IPS-18c (cell line): Measurements from ENCODE around the gene ZNF785.

Experiments
- H3K4me3 ChIP-seq: 2 replicates; pipeline ENCODE4 v1.7.0; 2013; ENCODE audit warnings: low read depth, mild to moderate bottlenecking, low read length, moderate library complexity; ENCODE audit not compliant: insufficient read depth
- H3K9me3 ChIP-seq: one replicate; pipeline ENCODE4 v1.6.1; 2013; ENCODE audit warnings: mild to moderate bottlenecking, low read length, moderate library complexity; ENCODE audit not compliant: control insufficient read depth, insufficient read depth

The ZNF785 gene

DNA sequence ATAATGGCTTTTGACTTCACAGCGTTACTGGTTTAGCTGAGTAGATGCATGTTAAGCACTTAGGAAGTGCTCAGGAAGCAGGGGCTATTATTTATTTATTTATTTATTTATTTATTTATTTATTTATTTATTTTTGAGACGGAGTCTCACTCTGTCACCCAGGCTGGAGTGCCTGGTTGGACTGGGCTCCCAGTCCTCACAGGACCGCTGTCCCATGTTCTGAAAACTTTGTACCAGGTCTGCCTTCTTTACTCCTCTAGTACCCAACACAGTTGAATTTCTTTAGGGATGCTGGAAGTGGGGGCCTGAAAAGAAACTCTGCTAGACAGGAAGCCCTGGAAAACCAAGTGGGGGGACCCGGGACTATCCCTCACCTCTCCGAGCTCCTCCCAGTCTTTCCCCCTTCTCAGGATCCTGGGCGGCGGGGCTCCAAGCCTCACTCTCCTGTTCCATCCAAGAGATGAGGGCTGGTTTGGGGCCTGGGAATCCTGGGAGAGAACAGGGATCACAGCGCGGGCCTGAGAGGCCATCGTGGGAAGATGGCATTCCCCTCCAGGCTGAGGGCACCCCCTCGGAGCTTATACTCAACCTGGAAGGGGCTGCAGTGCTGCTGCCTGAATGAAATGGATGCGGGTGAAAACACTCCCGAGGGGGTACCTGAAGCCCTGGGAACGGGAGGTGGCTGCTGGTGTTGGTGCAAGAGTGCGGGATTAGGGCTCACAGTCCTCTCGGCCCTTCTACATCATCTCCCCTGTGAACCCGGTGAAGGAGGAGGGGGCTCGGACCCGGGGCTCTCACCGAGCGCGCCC, 14.7 kb downstream of the ZNF785 start:
- Histone ChIP-seq H3K9me3 (no peaks in the 10 kb centered on the region), H3K4me3 (peak overlapping the region; percentile 70)

DNA sequence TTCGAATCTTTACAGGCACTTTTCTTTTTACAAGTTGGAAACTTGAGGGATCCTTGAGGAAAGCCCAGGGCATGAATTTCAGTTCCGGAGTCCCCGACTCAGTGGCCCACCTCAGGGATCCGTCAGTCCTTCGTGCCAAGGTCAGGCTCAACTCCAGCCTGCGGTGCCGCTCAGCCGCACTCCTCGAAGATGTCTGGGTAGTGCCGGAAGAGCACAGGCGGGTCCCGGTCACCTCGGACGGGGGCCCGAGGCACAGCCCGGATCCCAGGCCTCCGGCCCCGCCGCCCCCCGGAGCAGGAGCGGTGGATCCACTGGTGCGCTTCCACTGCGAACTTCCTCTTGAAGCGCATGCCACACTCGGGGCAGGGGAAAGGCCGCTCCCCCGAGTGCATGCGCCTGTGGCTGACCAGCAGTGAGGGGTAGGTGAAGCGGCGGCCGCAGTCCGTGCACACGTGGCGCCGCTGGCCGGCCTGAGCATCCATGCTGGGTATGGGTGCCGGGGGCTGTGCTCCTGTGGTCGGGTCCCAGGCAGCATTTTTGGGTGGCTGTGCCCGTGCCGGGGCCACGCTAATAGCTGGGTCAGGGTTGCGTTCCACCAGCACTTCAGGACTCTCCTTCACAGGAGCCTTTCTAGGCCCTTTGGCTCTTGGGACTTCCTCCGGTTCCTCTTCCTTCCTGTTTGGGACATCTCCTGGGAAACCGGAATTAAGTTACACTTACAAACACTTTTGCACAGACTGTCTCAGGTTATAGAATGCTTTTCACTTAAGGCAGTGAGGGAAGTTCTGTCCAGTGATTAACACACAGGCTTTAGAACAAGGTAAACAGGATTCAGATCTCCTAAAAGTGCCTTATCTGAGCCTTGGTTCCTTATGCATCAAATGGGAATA, 15.5 kb downstream of the ZNF785 start:
- no peak overlapping the region; the same call in 1 of the 2 replicates for H3K4me3 ChIP-seq
- H3K9me3 ChIP-seq: no peaks in the 10 kb centered on the region

DNA sequence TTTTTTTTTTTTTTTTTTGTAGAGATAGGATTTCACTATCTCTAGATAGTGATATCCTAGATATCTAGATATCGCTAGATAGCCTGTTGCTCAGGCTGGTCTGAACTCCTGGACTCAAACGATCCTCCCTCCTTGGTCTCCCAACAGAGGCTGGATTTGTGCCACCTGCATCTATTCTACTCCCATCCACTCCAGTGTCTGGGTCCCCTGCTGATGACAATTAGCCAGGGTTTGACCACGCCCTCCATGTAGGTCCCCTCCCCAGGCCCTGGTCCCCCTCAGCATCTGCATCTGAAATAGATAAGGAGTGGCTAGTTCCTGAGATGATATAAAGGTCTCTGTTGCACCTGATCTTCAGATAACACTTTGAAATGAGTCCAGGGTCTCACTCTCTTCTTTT, 16.2 kb downstream of the ZNF785 start:
- H3K9me3 ChIP-seq: no peaks in the 10 kb centered on the region
- no peak overlapping the region for H3K4me3 ChIP-seq

DNA sequence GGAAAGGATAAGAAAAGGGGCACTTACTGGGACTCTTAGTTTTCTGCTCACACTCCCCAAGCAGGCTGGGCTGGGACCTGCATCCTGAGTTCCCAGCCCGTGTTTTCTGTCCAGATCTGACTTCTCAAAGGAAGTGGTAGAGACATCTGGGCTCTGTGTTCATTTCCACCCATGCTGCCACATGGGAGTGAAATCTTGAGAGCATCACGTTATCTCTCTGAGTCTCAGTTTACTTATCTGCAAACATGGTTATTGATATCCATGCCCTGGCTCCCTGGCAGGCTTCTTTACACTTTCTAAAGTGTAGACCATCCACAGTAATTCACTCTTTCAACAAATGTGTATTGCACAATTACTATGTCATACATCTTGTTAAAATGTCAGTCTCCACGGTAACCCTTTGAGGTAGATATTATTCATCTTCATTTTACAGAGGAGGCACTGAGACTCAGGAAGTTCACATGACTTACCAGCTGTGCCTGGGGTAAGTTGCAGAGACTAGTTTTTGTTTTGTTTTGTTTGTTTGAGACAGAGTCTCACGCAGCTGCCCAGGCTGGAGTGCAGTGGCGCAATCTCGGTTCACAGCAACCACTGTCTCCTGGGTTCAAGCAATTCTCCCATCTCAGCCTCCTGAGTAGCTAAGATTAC, 17.4 kb downstream of the ZNF785 start:
- H3K4me3 ChIP-seq: no peak overlapping the region
- H3K9me3 ChIP-seq: no peaks in the 10 kb centered on the region

DNA sequence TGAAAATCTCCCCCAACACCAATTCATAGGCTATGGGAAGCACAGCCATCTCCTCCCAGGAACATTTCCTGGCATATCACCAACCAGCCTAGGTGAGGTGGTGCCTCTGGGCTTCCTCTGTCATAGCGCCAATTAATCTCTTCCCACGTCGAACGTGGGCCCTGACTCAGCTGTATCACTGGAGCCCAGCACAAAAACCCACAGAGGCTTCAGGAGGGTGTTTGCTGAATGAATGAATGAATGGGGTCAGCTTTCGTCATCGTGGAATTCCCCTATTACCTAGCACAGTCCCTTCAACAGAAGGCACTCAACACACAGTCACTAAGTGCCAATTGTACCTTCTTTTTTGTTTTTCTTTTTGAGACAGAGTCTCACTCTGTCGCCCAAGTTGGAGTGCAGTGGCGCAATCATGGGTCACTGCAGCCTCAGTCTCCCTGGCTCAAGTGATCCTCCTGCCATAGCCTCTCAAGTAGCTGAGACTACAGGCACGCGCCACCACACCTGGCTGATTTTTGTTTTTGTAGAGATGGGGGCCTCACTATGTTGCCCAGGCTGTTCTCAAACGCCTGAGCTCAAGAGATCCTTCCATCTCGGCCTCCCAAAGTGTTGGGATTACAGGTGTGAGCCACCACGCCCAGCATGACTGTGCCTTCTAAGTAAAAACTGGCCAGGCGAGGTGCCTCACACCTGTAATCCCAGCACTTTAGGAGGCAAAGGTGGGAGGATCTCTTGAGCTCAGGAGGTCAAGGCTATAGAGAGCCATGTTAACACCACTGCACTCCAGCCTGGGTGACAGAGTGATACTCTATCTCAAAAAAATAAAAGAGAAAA, 18.1 kb downstream of the ZNF785 start:
- no peaks in the 10 kb centered on the region for H3K9me3 ChIP-seq
- no peak overlapping the region for H3K4me3 ChIP-seq

DNA sequence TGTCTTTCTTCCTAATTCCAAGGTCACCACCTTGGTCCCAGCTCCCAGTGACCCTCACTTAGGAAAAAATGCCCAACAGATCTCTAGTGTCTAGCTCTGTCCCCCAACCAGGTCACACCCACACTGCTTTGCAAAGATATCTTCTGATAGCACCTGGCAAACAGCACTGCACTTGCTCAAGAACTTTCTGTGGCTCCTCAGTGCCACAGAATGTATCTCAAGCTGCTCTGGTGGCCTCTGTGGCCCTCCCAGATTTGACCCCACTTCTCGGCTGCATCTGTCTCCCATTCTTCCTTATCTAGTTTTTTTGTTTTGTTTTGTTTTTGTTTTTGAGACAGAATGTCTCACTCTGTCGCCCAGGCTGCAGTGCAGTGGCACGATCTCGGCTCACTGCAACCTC, 19.0 kb downstream of the ZNF785 start:
- Histone ChIP-seq H3K9me3 (no peaks in the 10 kb centered on the region), H3K4me3 (no peak overlapping the region)

DNA sequence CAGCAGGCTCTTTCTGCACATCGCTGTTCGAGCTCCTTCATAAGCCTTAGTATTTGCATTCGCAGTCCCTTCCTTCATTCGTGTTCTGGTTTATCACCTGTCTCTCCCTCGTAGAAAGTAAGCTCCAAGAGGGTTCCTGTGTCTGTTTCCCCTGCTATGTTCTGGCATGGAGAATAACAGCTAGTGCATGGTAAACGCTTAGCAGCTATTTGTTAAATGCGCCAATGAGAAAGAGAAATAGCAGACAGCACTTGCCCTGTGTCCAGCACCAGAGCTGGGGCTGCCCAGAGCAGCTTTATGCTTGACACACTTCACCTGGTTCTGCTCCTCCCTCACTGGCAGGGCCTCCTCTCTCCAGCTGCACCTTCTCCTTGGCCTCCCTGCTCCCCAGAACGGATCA, 19.5 kb downstream of the ZNF785 start:
- H3K4me3 ChIP-seq: no peak overlapping the region

DNA sequence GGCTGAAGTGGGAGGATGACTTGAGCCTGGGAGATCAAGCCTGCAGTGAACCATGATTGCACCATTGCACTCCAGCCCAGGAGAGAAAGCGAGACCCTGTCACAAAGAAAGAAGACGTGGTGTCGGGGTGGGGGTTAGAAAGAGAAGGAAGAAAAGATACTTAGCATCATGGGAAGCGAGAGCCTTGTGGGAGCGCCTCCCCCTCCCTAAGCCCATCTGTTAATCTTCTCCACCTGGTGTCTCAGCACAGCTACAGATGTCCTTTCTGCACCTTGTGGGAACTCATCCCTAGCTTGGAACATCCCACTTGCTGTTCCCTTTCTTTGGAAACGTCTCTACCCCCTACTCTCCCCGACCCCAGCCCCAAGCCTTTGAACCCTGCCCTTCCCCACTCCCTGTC, 20.0 kb downstream of the ZNF785 start:
- no peak overlapping the region for H3K4me3 ChIP-seq
- H3K9me3 ChIP-seq: no peaks in the 10 kb centered on the region

More for the DNA sequence above, 19.5 kb downstream of the ZNF785 start:
- no peaks in the 10 kb centered on the region for H3K9me3 ChIP-seq

DNA sequence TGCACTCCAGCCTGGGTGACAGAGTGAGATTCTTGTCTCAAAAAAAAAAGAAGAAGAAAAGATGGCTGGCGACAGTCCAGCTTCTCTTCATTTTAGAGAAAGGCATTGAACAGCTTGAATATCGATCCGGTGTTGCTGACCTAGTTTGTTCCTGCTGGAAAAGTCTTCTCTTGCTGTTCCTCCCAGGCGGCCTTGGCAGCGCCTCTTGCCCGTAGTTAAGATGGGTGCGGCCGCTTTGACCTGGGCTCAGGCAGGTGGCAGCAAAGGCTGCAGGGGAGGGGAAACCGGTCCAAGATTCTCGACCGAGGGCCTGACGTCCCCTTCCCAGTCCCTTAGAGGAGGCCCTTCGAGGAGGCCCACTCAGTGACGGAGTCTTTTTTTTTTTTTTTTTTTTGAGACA, 23.5 kb downstream of the ZNF785 start:
- H3K4me3 ChIP-seq: no peak overlapping the region

DNA sequence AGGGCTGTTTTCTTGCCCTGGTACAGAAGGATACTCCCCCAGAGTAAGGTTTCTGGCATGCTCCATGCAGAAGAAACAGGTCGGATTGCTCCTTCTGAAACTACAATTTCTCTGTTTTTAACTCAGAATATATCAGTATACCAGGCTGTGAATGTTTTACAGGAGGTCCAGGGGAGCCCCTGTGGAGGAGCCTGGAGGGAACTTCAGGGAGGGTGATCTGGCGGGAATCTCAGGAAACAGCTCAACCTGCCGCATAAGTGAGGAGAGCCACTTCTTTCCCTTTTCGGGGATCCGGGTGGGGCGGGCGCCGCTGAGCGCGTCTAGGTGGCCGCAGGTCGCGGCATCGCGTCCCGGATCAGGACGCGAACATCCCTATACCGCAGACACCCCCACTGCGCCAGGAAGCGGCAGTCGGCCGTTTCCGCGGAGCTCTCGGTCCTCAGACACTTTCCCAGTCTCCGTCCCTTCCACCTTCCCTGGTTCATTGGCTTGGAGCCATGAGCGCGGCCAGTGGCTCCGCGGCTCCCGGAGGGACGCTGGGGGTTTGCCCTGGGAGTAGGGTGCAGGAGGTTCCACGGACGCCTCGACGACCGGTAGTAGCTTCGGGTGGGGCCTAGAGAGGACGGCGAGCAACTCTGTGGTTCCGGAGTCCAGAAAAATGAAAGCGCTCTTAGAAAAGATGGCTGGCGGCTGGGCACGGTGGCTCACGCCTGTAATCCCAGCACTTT, 24.2 kb downstream of the ZNF785 start:
- Histone ChIP-seq H3K9me3 (no peaks in the 10 kb centered on the region), H3K4me3 (peak overlapping the region; percentile 6; the same call in 1 of the 2 replicates)

More for the DNA sequence above, 23.5 kb downstream of the ZNF785 start:
- no peaks in the 10 kb centered on the region for H3K9me3 ChIP-seq

DNA sequence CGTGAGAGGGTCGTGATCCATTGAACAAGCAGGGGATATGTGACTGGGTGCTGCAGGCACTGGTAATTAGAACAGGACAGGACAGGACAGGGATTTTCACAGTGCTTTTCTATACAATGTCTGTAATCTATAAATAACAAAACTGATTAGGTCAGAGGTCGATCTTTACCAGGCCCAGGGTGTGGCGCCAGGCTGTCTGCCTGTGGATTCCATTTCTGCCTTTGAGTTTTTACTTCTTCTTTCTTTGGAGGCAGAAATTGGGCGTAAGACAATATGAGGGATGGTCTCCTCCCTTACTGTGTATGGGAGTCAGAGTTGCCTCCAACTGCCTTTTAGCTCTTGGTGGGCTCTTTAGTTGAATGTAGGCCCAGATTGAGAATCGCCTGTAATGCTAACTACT, 25.8 kb downstream of the ZNF785 start:
- H3K4me3 ChIP-seq: no peak overlapping the region
- H3K9me3 ChIP-seq: no peaks in the 10 kb centered on the region

DNA sequence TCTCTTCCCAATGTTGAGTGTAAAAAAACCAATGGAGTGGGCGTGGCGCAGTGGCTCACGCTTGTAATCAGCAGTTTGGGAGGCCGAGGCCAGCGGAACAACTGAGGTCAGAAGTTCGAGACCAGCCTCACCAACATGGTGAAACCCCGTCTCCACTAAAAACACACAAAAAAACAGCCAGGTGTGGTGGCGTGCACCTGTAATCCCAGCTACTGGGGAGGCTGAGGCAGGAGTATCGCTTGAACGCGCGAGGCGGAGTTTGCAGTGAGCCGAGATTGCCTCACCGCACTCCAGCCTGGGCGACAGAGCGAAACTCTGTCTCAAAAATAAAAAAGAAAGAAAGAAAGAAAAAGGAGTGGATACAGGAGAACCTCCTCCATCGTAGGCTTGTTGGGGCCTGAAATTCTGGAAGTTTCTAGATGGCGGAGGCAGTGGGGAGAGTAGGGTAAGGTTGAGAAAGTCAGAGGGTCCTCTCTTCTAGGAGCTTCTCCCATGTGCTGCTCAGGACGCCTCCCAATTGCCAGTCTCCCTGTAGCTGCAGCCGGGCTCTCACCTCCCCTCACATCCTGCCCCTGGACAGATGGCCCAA, 26.6 kb downstream of the ZNF785 start:
- Histone ChIP-seq H3K9me3 (no peaks in the 10 kb centered on the region), H3K4me3 (peak overlapping the region; percentile 30; the same call in 1 of the 2 replicates)

DNA sequence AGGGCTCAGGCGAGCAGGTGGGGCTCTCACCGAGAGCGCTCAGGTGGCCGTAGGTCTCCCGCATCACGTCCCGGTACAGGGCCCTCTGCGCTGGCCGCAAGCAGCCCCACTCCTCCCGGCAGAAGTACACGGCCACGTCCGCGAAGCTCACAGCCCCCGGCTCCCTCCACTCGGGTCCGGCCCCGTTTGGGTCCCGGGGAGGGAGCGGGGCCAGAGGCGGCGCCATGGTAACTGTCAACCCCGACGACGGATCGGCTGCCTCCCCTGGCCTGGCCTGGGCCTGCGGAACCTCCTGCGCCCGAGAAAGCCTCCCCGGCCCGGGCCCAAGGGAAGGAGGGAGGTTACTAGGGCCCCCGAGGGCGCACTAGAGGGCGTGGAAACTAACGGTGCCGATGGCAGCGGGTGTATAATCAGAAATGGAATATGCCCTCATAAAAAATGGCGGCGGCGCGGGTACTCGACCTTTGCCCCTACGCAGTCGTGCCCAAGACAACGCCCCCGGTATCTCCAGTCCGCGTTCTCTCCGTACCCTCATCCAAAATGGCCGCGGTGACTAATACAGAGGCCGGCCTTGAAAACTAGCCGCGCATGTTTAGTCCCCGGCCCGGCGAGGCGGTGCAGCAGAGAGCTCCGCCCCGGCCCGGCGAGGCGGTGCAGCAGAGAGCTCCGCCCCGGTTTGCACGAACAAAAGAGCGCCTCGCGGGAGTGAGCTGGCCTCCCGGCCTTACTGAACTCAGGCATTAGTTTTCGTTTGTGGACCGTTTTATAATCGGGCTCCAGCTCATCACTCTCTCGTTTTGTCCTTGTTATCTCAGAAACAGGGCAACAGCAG, 27.3 kb downstream of the ZNF785 start, which contains the start of gene ZNF764:
ZNF764 (minus strand) TSS at position 418 of the 832 bp plus-strand sequence; CDS start at position 226, 192 bp downstream.
- peak within 1 kb of the TSS; percentile 87 for H3K4me3 ChIP-seq

DNA sequence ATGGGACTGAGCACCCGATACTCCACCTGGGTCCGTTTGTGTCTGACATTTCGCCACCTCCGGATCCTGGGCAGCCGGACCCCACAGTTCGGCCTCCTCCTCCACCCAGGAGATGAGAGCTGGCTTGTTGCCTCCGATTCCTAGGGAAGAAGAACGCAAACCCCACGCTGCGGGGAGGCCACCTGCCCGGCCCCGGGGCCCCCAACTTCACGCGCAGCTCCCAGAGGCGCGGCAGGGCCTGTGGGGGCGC, 27.9 kb downstream of the ZNF785 start:
- Histone ChIP-seq H3K4me3 (peak overlapping the region; percentile 87), H3K9me3 (no peaks in the 10 kb centered on the region)

More for the DNA sequence above, 27.3 kb downstream of the ZNF785 start, which contains the start of gene ZNF764:
- H3K9me3 ChIP-seq: no peaks in the 10 kb centered on the region

DNA sequence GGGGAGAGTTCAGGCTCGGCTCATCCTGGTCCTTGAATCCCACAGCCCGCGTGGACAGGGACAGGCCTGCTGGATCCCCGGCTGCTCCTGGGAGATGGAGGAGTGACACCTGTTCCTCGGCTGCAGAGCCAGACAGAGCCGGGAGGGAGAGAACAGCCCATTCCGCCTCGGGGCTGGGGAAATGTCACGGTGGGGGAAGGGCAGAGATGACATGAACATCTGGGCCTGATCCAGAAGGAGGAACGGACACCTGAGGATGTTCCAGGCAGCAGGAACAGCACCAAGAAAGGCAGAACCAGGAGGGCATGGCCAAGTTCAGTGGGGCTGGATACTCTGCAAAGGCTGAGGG, 29.4 kb downstream of the ZNF785 start:
- Histone ChIP-seq H3K4me3 (no peak overlapping the region; the same call in 1 of the 2 replicates), H3K9me3 (peaks cover 2% of the 10 kb centered on the region)
